SIG-M5 treated with dmso at 0.1 percent for 504 hours (cell line): ENCODE measurements around the gene RBCK1.
"Not testable (repeated sequence)": the region's sequence is repeated elsewhere in the genome, so short reads cannot be mapped to it uniquely, and the experiment has no call there.

Source experiments
- DNase-seq: peaks from one replicate; lab custom pipeline; 2025; ENCODE audit not compliant: unreplicated experiment; lab: John Stamatoyannopoulos, UW

Gene RBCK1

GRCh38 chr20:375265-375889, 32.7 kb upstream of the RBCK1 start:
- no peak for DNase-seq

GRCh38 chr20:376089-376488, 32.0 kb upstream of the RBCK1 start:
- DNase-seq: no peak

- no peak for DNase-seq
Observed at GRCh38 chr20:376750-377149, 31.3 kb upstream of the RBCK1 start.

GRCh38 chr20:377578-377977, 30.5 kb upstream of the RBCK1 start:
- not testable (repeated sequence) for DNase-seq

GRCh38 chr20:378961-379336, 29.1 kb upstream of the RBCK1 start:
- DNase-seq: no peak

- DNase-seq: peak; percentile 80
Observed at GRCh38 chr20:380763-381580, 27.1 kb upstream of the RBCK1 start.

GRCh38 chr20:381581-382290, 26.4 kb upstream of the RBCK1 start:
- peak; percentile 92 for DNase-seq

GRCh38 chr20:382291-383115, 25.6 kb upstream of the RBCK1 start:
- no peak for DNase-seq

GRCh38 chr20:383889-384288, 24.2 kb upstream of the RBCK1 start:
- DNase-seq: no peak

- DNase-seq: no peak
Observed at GRCh38 chr20:384723-385122, 23.4 kb upstream of the RBCK1 start.

GRCh38 chr20:385448-385847, 22.7 kb upstream of the RBCK1 start:
- no peak for DNase-seq

- DNase-seq: not testable (repeated sequence)
Observed at GRCh38 chr20:386634-387033, 21.5 kb upstream of the RBCK1 start.

- no peak for DNase-seq
Observed at GRCh38 chr20:387520-387919, 20.6 kb upstream of the RBCK1 start.

- DNase-seq: no peak
Observed at GRCh38 chr20:388034-388994, 19.8 kb upstream of the RBCK1 start.

GRCh38 chr20:389220-389619, 18.9 kb upstream of the RBCK1 start:
- DNase-seq: no peak

GRCh38 chr20:391041-391711, 16.9 kb upstream of the RBCK1 start:
- DNase-seq: no peak

- DNase-seq: not testable (repeated sequence)
Observed at GRCh38 chr20:393296-393695, 14.8 kb upstream of the RBCK1 start.

GRCh38 chr20:396252-396618, 11.9 kb upstream of the RBCK1 start:
- DNase-seq: no peak

GRCh38 chr20:396619-397431, 11.3 kb upstream of the RBCK1 start:
- DNase-seq: no peak
